Endothelial cell of umbilical vein (primary cell): ENCODE measurements around the gene ADARB2. TPM values are rescaled to one million over a fixed set of nuclear protein-coding genes. Genes with fewer than 3 reads are reported as not detected.

ENCODE experiments used
- BruUV-seq: library from RNA; stranded (reverse); fragments of 400-500 nt; replicated peaks from 2 replicates; lab custom pipeline; 2021; lab: Mats Ljungman, UMichigan
- CTCF ChIA-PET: fragments of 300-600, 350-600 bp; sonication (Branson Sonifier 250); formaldehyde crosslinking; loops from one replicate; lab custom pipeline; 2021; ENCODE audit warnings: antibody characterized with exemption, inconsistent platforms; lab: Charles Lee
- POLR2A ChIA-PET: fragments of 300-600, 350-600 bp; sonication (Branson Sonifier 250); formaldehyde crosslinking; loops from one replicate; lab custom pipeline; 2021; ENCODE audit warnings: antibody characterized with exemption, inconsistent platforms; lab: Charles Lee
- DNase-seq: peaks from one replicate; pipeline ENCODE4 v3.0.0-alpha.2; 2011; ENCODE audit warnings: low read depth, low spot score
- FAIRE-seq: peaks from 2 replicates; lab custom pipeline; 2011; peaks lifted over from hg19 to GRCh38; lab: Jason Lieb, UNC
- H2AFZ ChIP-seq: 2 replicates; pipeline ENCODE4 v1.6.0; 2012; ENCODE audit warnings: low read depth, low read length, control low read depth, inconsistent platforms
- H3K27ac ChIP-seq: 2 replicates; pipeline ENCODE4 v1.5.1; 2011; ENCODE audit warnings: low read depth, mild to moderate bottlenecking, control low read depth, low read length, moderate library complexity; ENCODE audit not compliant: insufficient read depth
- H3K27me3 ChIP-seq, 2 experiments: 2 replicates each; pipeline versions ENCODE4 v1.6.0 to v1.6.1; 2011; ENCODE audit warnings: low read length in 2 of 2, mixed read lengths in 1 of 2; ENCODE audit not compliant: control insufficient read depth in 2 of 2, insufficient read depth in 2 of 2
- H3K36me3 ChIP-seq, 2 experiments: 2 replicates in 1 of 2; 3 replicates in 1 of 2; pipeline ENCODE4 v1.5.1; 2011; ENCODE audit warnings: low read length in 2 of 2, mild to moderate bottlenecking in 1 of 2, moderate library complexity in 1 of 2; ENCODE audit not compliant: control insufficient read depth in 2 of 2, insufficient read depth in 2 of 2; ENCODE audit errors: extremely low read depth in 1 of 2
- H3K4me1 ChIP-seq: 3 replicates; pipeline ENCODE4 v1.5.1; 2011; ENCODE audit warnings: mild to moderate bottlenecking, low read length; ENCODE audit not compliant: control insufficient read depth, insufficient read depth; ENCODE audit errors: extremely low read depth
- H3K4me2 ChIP-seq: 2 replicates; pipeline ENCODE4 v1.6.1; 2011; ENCODE audit warnings: low read length, control low read depth, mixed read lengths; ENCODE audit not compliant: insufficient read depth
- H3K4me3 ChIP-seq, 3 experiments: fragments of 200-600 bp in 1 of 3; sonication (generic), shearing (Covaris generic) in 1 of 3; replicated peaks in 1 of 3; 2 replicates each; pipeline ENCODE4 v1.5.1; 2011 to 2016; ENCODE audit warnings: control low read depth in 3 of 3, low read length in 3 of 3, mild to moderate bottlenecking in 2 of 3, inconsistent platforms in 1 of 3, low read depth in 1 of 3, moderate library complexity in 1 of 3; ENCODE audit not compliant: insufficient read depth in 1 of 3
- H3K79me2 ChIP-seq: 2 replicates; pipeline ENCODE4 v1.6.0; 2012; ENCODE audit warnings: low read length, inconsistent platforms; ENCODE audit not compliant: control insufficient read depth, insufficient read depth
- H3K9ac ChIP-seq: replicated peaks from 2 replicates; pipeline ENCODE3; 2011; ENCODE audit warnings: low read length, control low read depth; ENCODE audit not compliant: insufficient read depth; ENCODE audit errors: extremely low read depth
- H3K9me1 ChIP-seq: replicated peaks from 3 replicates; pipeline ENCODE4 v1.6.0; 2011; ENCODE audit warnings: mild to moderate bottlenecking, low read length; ENCODE audit not compliant: control insufficient read depth, insufficient read depth; ENCODE audit errors: extremely low read depth
- H3K9me3 ChIP-seq: replicated peaks from 2 replicates; pipeline ENCODE4 v1.5.1; 2012; ENCODE audit warnings: low read length, inconsistent platforms; ENCODE audit not compliant: control insufficient read depth, insufficient read depth
- H4K20me1 ChIP-seq: replicated peaks from 2 replicates; pipeline ENCODE3; 2011; ENCODE audit warnings: mild to moderate bottlenecking, low read length; ENCODE audit not compliant: control insufficient read depth, insufficient read depth; ENCODE audit errors: extremely low read depth
- EZH2 ChIP-seq: IDR thresholded peaks from 2 replicates; pipeline ENCODE4 v1.6.1; 2012; ENCODE audit warnings: borderline replicate concordance, low read depth, mild to moderate bottlenecking, moderate library complexity, low read length, inconsistent platforms; ENCODE audit not compliant: severe bottlenecking
- FOS ChIP-seq: IDR thresholded peaks from 2 replicates; pipeline ENCODE4 v1.6.1; 2011; ENCODE audit warnings: mild to moderate bottlenecking, low read length, moderate library complexity, borderline replicate concordance; ENCODE audit not compliant: insufficient read depth
- GATA2 ChIP-seq: IDR thresholded peaks from 2 replicates; pipeline ENCODE4 v1.7.0; 2011; ENCODE audit warnings: low read depth, mild to moderate bottlenecking, moderate library complexity, mixed read lengths, low read length; ENCODE audit not compliant: insufficient read length, insufficient read depth
- JUN ChIP-seq: IDR thresholded peaks from 2 replicates; pipeline ENCODE4 v1.6.1; 2011; ENCODE audit warnings: borderline replicate concordance, low read depth; ENCODE audit not compliant: insufficient read length, insufficient read depth
- MAX ChIP-seq: IDR thresholded peaks from 2 replicates; pipeline ENCODE4 v1.6.1; 2011; ENCODE audit not compliant: insufficient read depth, insufficient read length
- MYC ChIP-seq: IDR thresholded peaks from one replicate; pipeline ENCODE4 v1.6.1; 2011; ENCODE audit warnings: mild to moderate bottlenecking, low read depth, low read length
- POLR2A ChIP-seq: IDR thresholded peaks from 2 replicates; pipeline ENCODE4 v1.6.1; 2012; ENCODE audit warnings: low read depth, mild to moderate bottlenecking, control low read depth, low read length
- POLR2AphosphoS5 ChIP-seq: IDR thresholded peaks from 2 replicates; pipeline ENCODE4 v1.6.1; 2012; ENCODE audit warnings: low read depth, mild to moderate bottlenecking, control low read depth, low read length, moderate library complexity; ENCODE audit not compliant: insufficient read depth
- dilution Hi-C: fragments of 300-500 bp; cut with MboI; formaldehyde crosslinking; loops from one replicate; pipeline ENCODE4 v1.15.0; 2019; ENCODE audit warnings: low sequenced_read_pairs; ENCODE audit not compliant: extremely low pct_ligation_motif_present
- intact Hi-C: fragments of 100-400 bp; cut with micrococcal nuclease; formaldehyde crosslinking; loops from one replicate; pipeline ENCODE4 v1.10.0; 2022
- polyA plus RNA-seq, 4 experiments: library from polyadenylated mRNA; depleted of rRNA in 3 of 4; stranded (reverse) in 3 of 4; unstranded in 1 of 4; fragments of >200 nt; gene quantifications; 2 replicates each; pipeline versions ENCODE4 v1.2.1 to v1.2.3, GENCODE V29; 2011 to 2012; ENCODE audit warnings: missing spikeins in 1 of 4
- total RNA-seq: library from RNA; stranded (reverse); gene quantifications from 2 replicates; pipeline ENCODE4 v1.2.3, GENCODE V29; 2021
- TF ChIP-seq, protein P1 (sequence below), 2 donors: IDR thresholded peaks; 1 replicate in 1 of 2; 2 replicates in 1 of 2; pipeline ENCODE4 v1.5.1; 2011; ENCODE audit warnings: low read length in 2 of 2, mild to moderate bottlenecking in 2 of 2, moderate library complexity in 2 of 2, control low read depth in 1 of 2, inconsistent platforms in 1 of 2, low read depth in 1 of 2; ENCODE audit not compliant: insufficient read depth in 1 of 2; ENCODE audit errors: extremely low read depth in 1 of 2

The ADARB2 gene
- total and polyA plus RNA-seq, 2 donors (not counting 3 experiments of a cell fraction or from before 2014, with no cell fraction given) = not detected

GRCh38 chr10:1133495-1134045 is 603.8 kb downstream of the ADARB2 start:
- TF ChIP-seq FOS (no peak), MAX (no peak), POLR2A (no peak), EZH2 (no peak), JUN (no peak), POLR2AphosphoS5 (no peak), GATA2 (no peak), MYC (no peak)
- TF ChIP-seq, protein P1, sequence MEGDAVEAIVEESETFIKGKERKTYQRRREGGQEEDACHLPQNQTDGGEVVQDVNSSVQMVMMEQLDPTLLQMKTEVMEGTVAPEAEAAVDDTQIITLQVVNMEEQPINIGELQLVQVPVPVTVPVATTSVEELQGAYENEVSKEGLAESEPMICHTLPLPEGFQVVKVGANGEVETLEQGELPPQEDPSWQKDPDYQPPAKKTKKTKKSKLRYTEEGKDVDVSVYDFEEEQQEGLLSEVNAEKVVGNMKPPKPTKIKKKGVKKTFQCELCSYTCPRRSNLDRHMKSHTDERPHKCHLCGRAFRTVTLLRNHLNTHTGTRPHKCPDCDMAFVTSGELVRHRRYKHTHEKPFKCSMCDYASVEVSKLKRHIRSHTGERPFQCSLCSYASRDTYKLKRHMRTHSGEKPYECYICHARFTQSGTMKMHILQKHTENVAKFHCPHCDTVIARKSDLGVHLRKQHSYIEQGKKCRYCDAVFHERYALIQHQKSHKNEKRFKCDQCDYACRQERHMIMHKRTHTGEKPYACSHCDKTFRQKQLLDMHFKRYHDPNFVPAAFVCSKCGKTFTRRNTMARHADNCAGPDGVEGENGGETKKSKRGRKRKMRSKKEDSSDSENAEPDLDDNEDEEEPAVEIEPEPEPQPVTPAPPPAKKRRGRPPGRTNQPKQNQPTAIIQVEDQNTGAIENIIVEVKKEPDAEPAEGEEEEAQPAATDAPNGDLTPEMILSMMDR (IDR thresholded peaks at IDR 0.05; ENCODE audit: extremely low read depth in 1 of 2, insufficient read depth in 1 of 2, low read depth in 1 of 2, low read length in 2 of 2) = no peak
- H3K4me2 ChIP-seq = no peak overlapping the region
- intact Hi-C loops (no loop called here), dilution Hi-C loops (no loop called here)
- ChIA-PET POLR2A (no interaction called here), CTCF (no interaction called here)
- no peak overlapping the region for H2AFZ ChIP-seq
- BruUV-seq = no TSS peak
- no peak overlapping the region for H3K9ac ChIP-seq
- no peak for FAIRE-seq
- peaks cover 0 to 15% of the 10 kb centered on the region in 2 experiments for H3K36me3 ChIP-seq
- H3K4me1 ChIP-seq = no peaks in the 10 kb centered on the region
- no peaks in the 10 kb centered on the region for H3K9me1 ChIP-seq
- H3K27me3 ChIP-seq = peaks cover 0 to under 1% of the 10 kb centered on the region in 2 experiments
- H3K27ac ChIP-seq = no peak overlapping the region
- H3K9me3 ChIP-seq = no peaks in the 10 kb centered on the region
- H3K4me3 ChIP-seq = no peak overlapping the region
- DNase-seq = no peak
- H4K20me1 ChIP-seq = no peaks in the 10 kb centered on the region
- no peaks in the 10 kb centered on the region for H3K79me2 ChIP-seq
